ENCODE results near the gene MKKS. TPM values are rescaled to one million over a fixed set of nuclear protein-coding genes. Genes with fewer than 3 reads are reported as not detected.

Gene MKKS
- 10 to 100 TPM; 13.2 to 13.8 TPM for total RNA-seq
- 22.0 TPM for polyA plus RNA-seq (2013, experiment 1 of 2)
- polyA plus RNA-seq (2013, experiment 2 of 2), result 22.1 TPM
- long read RNA-seq, experiment 1, full-length matches to known transcripts, result 3 of 45 reads
- long read RNA-seq, experiment 1, partial matches to known transcripts, result 39 of 45 reads
- long read RNA-seq, experiment 1, other reads (novel, unspliced or antisense), result 3 of 45 reads
- long read RNA-seq, experiment 2, full-length matches to known transcripts, result 44 of 81 reads
- long read RNA-seq, experiment 2, partial matches to known transcripts, result 33 of 81 reads
- long read RNA-seq, experiment 2, other reads (novel, unspliced or antisense), result 4 of 81 reads
- long read RNA-seq, experiment 3, full-length matches to known transcripts, result 137 of 178 reads
- long read RNA-seq, experiment 3, partial matches to known transcripts, result 31 of 178 reads
- long read RNA-seq, experiment 3, other reads (novel, unspliced or antisense), result 10 of 178 reads
- long read RNA-seq, experiment 4, full-length matches to known transcripts, result 13 of 31 reads
- long read RNA-seq, experiment 4, partial matches to known transcripts, result 10 of 31 reads
- long read RNA-seq, experiment 4, other reads (novel, unspliced or antisense), result 8 of 31 reads

- TF ChIP-seq, protein P1, sequence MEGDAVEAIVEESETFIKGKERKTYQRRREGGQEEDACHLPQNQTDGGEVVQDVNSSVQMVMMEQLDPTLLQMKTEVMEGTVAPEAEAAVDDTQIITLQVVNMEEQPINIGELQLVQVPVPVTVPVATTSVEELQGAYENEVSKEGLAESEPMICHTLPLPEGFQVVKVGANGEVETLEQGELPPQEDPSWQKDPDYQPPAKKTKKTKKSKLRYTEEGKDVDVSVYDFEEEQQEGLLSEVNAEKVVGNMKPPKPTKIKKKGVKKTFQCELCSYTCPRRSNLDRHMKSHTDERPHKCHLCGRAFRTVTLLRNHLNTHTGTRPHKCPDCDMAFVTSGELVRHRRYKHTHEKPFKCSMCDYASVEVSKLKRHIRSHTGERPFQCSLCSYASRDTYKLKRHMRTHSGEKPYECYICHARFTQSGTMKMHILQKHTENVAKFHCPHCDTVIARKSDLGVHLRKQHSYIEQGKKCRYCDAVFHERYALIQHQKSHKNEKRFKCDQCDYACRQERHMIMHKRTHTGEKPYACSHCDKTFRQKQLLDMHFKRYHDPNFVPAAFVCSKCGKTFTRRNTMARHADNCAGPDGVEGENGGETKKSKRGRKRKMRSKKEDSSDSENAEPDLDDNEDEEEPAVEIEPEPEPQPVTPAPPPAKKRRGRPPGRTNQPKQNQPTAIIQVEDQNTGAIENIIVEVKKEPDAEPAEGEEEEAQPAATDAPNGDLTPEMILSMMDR (conservative IDR thresholded peaks at IDR 0.05), result peak; percentile 23
- peak; percentile 95 for DNase-seq
- 0% methylated on average over 39 to 73 of the region's 73 CpGs for WGBS, 2 experiments (ENCODE audit: insufficient coverage in 1 of 2, insufficient read length in 1 of 2)
- Mint-ChIP-seq H3K4me1 (peaks cover 34% of the 10 kb centered on the region), H3K27ac (peak within 1 kb of the TSS; percentile 94), H3K27me3 (ENCODE audit: insufficient read depth) (no peaks in the 10 kb centered on the region), H3K4me3 (peak within 1 kb of the TSS; percentile 91), H3K9me3 (no peaks in the 10 kb centered on the region), H3K36me3 (ENCODE audit: low read depth) (peaks cover 3% of the 10 kb centered on the region)
- peak within 1 kb of the TSS; percentile 82 for H3K9ac ChIP-seq (ENCODE audit: extremely low read depth, low read length, poor library complexity, severe bottlenecking)
- H3K4me1 ChIP-seq (ENCODE audit: control insufficient read depth, insufficient read depth, low read length), result peaks cover 9% of the 10 kb centered on the region
- H3K36me3 ChIP-seq (ENCODE audit: control insufficient read depth, insufficient read depth, low read length), result no peaks in the 10 kb centered on the region
- peak within 1 kb of the TSS; percentile 84 for H3K27ac ChIP-seq (ENCODE audit: low read depth, low read length)
- H3K9me3 ChIP-seq (ENCODE audit: control insufficient read depth, low read length), result no peaks in the 10 kb centered on the region
- H3K27me3 ChIP-seq (ENCODE audit: control insufficient read depth, insufficient read depth, low read length, poor library complexity, severe bottlenecking), result no peaks in the 10 kb centered on the region
- H3K4me3 ChIP-seq (ENCODE audit: low read length), result peak within 1 kb of the TSS; percentile 85
Measured at GRCh38 chr20:10433623-10434466, at the start of gene MKKS. Gene MKKS, minus strand, starts transcription at chr20:10434222. Its CDS starts 20,708 bp downstream, at chr20:10413514.

GRCh38 chr20:10483691-10484090 lies 49.7 kb upstream of the MKKS start:
- no peak for DNase-seq
- H3K36me3 ChIP-seq (ENCODE audit: control insufficient read depth, insufficient read depth, low read length), result no peaks in the 10 kb centered on the region
- H3K4me3 ChIP-seq (ENCODE audit: low read length), result no peak overlapping the region
- no peak overlapping the region for H3K27ac ChIP-seq (ENCODE audit: low read depth, low read length)
- H3K27me3 ChIP-seq (ENCODE audit: control insufficient read depth, insufficient read depth, low read length, poor library complexity, severe bottlenecking), result peaks cover 11% of the 10 kb centered on the region
- Mint-ChIP-seq H3K27ac (no peak overlapping the region), H3K36me3 (ENCODE audit: low read depth) (peaks cover 1% of the 10 kb centered on the region), H3K9me3 (no peaks in the 10 kb centered on the region), H3K4me3 (no peak overlapping the region), H3K4me1 (peaks cover 33% of the 10 kb centered on the region), H3K27me3 (ENCODE audit: insufficient read depth) (peaks cover 12% of the 10 kb centered on the region)
- WGBS, 2 experiments (ENCODE audit: insufficient coverage in 1 of 2, insufficient read length in 1 of 2), result 92 to 100% methylated on average over 1 to 2 of the region's 2 CpGs
- H3K9ac ChIP-seq (ENCODE audit: extremely low read depth, low read length, poor library complexity, severe bottlenecking), result no peak overlapping the region
- H3K4me1 ChIP-seq (ENCODE audit: control insufficient read depth, insufficient read depth, low read length), result peaks cover 5% of the 10 kb centered on the region
- TF ChIP-seq, protein P1 (conservative IDR thresholded peaks at IDR 0.05), result no peak
- no peaks in the 10 kb centered on the region for H3K9me3 ChIP-seq (ENCODE audit: control insufficient read depth, low read length)

DNA sequence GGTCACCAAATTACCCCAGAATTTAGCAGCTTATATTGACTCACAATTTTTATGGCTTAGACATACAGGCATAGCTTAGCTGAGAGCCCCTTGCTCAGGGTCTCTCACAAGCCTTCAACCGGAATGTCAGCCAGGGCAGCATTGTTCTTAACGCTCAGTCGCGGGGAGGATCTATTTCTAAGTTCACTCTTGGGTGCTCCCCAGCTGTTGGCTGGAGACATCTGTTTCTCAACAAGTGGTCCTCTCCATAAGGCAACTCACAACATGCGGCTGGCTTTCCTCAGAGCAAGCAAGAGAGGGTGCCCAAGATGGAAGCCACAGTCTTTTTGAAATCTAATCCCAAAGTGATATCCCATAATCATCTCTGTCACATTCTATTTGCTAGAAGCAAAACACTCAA lies 47.7 kb upstream of the MKKS start:
- TF ChIP-seq, protein P1 (conservative IDR thresholded peaks at IDR 0.05), result no peak
- Histone ChIP-seq H3K36me3 (ENCODE audit: control insufficient read depth, insufficient read depth, low read length) (no peaks in the 10 kb centered on the region), H3K4me1 (ENCODE audit: control insufficient read depth, insufficient read depth, low read length) (peaks cover 5% of the 10 kb centered on the region), H3K27ac (ENCODE audit: low read depth, low read length) (no peak overlapping the region), H3K9ac (ENCODE audit: extremely low read depth, low read length, poor library complexity, severe bottlenecking) (no peak overlapping the region), H3K27me3 (ENCODE audit: control insufficient read depth, insufficient read depth, low read length, poor library complexity, severe bottlenecking) (no peaks in the 10 kb centered on the region), H3K9me3 (ENCODE audit: control insufficient read depth, low read length) (no peaks in the 10 kb centered on the region), H3K4me3 (ENCODE audit: low read length) (no peak overlapping the region)
- WGBS, 2 experiments (ENCODE audit: insufficient coverage in 1 of 2, insufficient read length in 1 of 2), result 59 to 66% methylated on average over 5 of the region's 5 CpGs
- Mint-ChIP-seq H3K4me3 (no peak overlapping the region), H3K27me3 (ENCODE audit: insufficient read depth) (no peaks in the 10 kb centered on the region), H3K4me1 (peaks cover 29% of the 10 kb centered on the region), H3K9me3 (no peaks in the 10 kb centered on the region), H3K36me3 (ENCODE audit: low read depth) (peaks cover 2% of the 10 kb centered on the region), H3K27ac (no peak overlapping the region)
- DNase-seq, result no peak

Data from endodermal cell (in vitro differentiated cells).